ENCODE results near the gene HGD.
A peak's percentile ranks its signal among the peaks of the same experiment; 100 is the strongest.

The HGD gene

DNA sequence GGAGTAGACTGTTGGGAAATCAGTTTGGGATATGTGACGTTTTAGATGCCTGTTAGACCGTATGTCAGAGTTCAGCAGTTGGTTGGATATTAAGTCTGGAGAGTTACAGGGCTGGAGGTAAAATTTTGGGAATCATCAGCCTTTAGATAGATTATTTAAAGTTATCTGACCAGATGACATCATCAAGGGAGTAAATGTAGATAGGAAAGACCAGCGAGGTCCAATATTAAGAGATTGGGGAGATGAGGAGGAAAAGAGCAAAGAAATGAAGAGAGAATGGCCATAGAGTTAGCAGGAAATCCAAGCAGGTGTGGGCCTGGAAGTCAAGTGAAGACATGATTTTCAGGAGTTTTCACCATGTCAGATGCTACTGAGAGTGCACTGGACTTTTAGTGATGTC lies 82.8 kb downstream of the HGD start:
- Histone ChIP-seq H3K9me3 (ENCODE audit: insufficient read depth, low read length) (no peaks in the 10 kb centered on the region), H3K36me3 (ENCODE audit: insufficient read depth, insufficient read length, low read length) (peaks cover 48% of the 10 kb centered on the region), H3K4me1 (ENCODE audit: insufficient read depth, insufficient read length) (no peaks in the 10 kb centered on the region), H3K4me3 (ENCODE audit: insufficient read length, low read depth) (no peak overlapping the region), H3K27me3 (ENCODE audit: insufficient read depth, insufficient read length) (no peaks in the 10 kb centered on the region), H3K9ac (ENCODE audit: insufficient read length, low read depth) (no peak overlapping the region)
- no peak for DNase-seq (ENCODE audit: low read depth, low spot score)
- TF ChIP-seq YY1 (IDR thresholded peaks at IDR 0.05; ENCODE audit: insufficient read depth, insufficient read length) (no peak), ZNF274 (IDR thresholded peaks at IDR 0.05; ENCODE audit: low read depth, low read length) (no peak), SUZ12 (IDR thresholded peaks at IDR 0.05; ENCODE audit: extremely low read depth, insufficient read depth, insufficient read length) (no peak)

DNA sequence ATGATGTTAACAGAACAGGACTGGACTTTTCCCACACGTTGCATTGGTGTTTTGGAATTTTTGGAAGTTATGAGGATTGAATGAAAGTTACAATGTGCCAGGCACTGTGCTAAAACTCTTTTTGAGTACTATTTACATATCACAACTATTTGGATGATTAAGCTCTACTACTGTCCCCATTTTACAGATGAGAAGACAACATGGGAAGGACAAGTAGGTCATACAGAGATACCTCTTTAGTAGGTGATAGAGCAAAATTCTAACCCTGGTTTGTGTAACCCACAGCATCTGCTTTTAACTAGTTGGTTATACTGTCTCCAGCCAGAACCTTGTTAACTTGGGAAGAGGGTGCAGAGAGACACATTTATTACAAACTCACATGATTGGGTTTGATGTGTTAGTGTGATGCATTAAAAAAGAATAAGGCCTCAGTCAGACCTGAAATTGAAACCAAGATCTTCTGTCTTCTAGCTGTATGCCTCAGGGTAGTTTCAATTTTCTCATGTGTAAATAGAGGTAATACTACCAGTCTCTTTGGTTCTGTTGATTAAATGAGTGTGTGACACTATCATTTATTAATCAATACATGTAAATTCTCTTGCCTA lies 84.5 kb downstream of the HGD start:
- Histone ChIP-seq H3K27me3 (ENCODE audit: insufficient read depth, insufficient read length) (no peaks in the 10 kb centered on the region), H3K4me3 (ENCODE audit: insufficient read length, low read depth) (peak overlapping the region; percentile 16), H3K36me3 (ENCODE audit: insufficient read depth, insufficient read length, low read length) (peaks cover 44% of the 10 kb centered on the region), H3K9ac (ENCODE audit: insufficient read length, low read depth) (peak overlapping the region; percentile 11), H3K9me3 (ENCODE audit: insufficient read depth, low read length) (no peaks in the 10 kb centered on the region), H3K4me1 (ENCODE audit: insufficient read depth, insufficient read length) (no peaks in the 10 kb centered on the region)
- TF ChIP-seq SUZ12 (IDR thresholded peaks at IDR 0.05; ENCODE audit: extremely low read depth, insufficient read depth, insufficient read length) (no peak), ZNF274 (IDR thresholded peaks at IDR 0.05; ENCODE audit: low read depth, low read length) (no peak), YY1 (IDR thresholded peaks at IDR 0.05; ENCODE audit: insufficient read depth, insufficient read length) (no peak)
- no peak for DNase-seq (ENCODE audit: low read depth, low spot score)

DNA sequence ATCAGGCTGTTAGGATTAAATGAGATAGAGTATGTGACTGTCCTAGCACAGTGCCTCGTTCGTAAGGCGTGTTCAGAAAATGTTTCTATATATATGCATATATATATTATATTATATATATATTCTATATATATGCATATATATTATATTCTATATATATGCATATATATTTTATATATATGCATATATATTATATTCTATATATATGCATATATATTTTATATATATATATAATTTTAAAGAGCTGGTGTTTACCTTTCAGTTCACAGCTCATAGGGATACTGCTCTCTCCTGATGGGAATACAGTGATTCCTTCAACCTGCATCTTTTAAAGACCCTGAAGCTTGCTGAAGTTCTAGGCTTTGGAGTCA lies 85.2 kb downstream of the HGD start:
- TF ChIP-seq ZNF274 (IDR thresholded peaks at IDR 0.05; ENCODE audit: low read depth, low read length) (no peak), YY1 (IDR thresholded peaks at IDR 0.05; ENCODE audit: insufficient read depth, insufficient read length) (no peak), SUZ12 (IDR thresholded peaks at IDR 0.05; ENCODE audit: extremely low read depth, insufficient read depth, insufficient read length) (no peak)
- DNase-seq (ENCODE audit: low read depth, low spot score): no peak
- no peaks in the 10 kb centered on the region for H3K27me3 ChIP-seq (ENCODE audit: insufficient read depth, insufficient read length)

DNA sequence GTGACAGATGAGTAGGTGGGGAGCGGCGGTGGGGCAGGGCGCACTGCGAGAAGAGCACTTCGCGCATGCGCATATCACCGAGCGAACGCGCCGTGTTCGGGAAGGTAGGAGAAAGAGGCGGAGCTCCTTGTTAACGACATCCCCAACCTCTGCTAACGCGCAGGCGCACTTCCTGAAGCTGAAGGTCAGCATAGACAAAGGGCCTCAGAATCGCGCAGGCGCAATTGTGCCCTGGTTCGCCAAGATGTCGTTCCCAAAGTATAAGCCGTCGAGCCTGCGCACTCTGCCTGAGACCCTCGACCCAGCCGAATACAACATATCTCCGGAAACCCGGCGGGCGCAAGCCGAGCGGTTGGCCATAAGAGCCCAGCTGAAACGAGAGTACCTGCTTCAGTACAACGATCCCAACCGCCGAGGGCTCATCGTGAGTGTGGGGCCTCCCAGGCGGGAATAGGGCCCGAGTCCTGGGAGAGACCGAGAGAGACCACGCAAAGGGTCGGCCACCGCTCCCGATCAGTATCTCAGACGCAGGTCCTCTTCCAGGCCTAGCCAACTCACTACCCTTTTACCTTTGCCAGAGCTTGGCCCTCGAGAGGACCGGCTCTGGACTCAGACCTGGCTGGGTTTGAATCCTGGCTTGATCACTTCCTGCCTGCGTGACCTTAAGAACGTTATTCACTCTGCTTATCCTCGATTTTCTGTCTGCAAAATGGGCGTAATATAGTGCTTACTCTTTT lies 85.8 kb downstream of the HGD start, which contains the start of gene NDUFB4:
TSS of gene NDUFB4 (plus strand) at position 221 of the 737 bp plus-strand sequence. CDS start at position 245, 24 bp downstream.
- Histone ChIP-seq H3K9me3 (ENCODE audit: insufficient read depth, low read length) (no peaks in the 10 kb centered on the region), H3K9ac (ENCODE audit: insufficient read length, low read depth) (peak within 1 kb of the TSS; percentile 99), H3K4me1 (ENCODE audit: insufficient read depth, insufficient read length) (no peaks in the 10 kb centered on the region), H3K4me3 (ENCODE audit: insufficient read length, low read depth) (peak within 1 kb of the TSS; percentile 94), H3K36me3 (ENCODE audit: insufficient read depth, insufficient read length, low read length) (peaks cover 31% of the 10 kb centered on the region), H3K27me3 (ENCODE audit: insufficient read depth, insufficient read length) (no peaks in the 10 kb centered on the region)
- peak; percentile 97 for DNase-seq (ENCODE audit: low read depth, low spot score)
- TF ChIP-seq ZNF274 (IDR thresholded peaks at IDR 0.05; ENCODE audit: low read depth, low read length) (no peak), YY1 (IDR thresholded peaks at IDR 0.05; ENCODE audit: insufficient read depth, insufficient read length) (no peak), SUZ12 (IDR thresholded peaks at IDR 0.05; ENCODE audit: extremely low read depth, insufficient read depth, insufficient read length) (no peak)

More for the DNA sequence above, 85.2 kb downstream of the HGD start:
- H3K4me1 ChIP-seq (ENCODE audit: insufficient read depth, insufficient read length): no peaks in the 10 kb centered on the region
- peak overlapping the region; percentile 99 for H3K9ac ChIP-seq (ENCODE audit: insufficient read length, low read depth)
- peak overlapping the region; percentile 94 for H3K4me3 ChIP-seq (ENCODE audit: insufficient read length, low read depth)
- H3K36me3 ChIP-seq (ENCODE audit: insufficient read depth, insufficient read length, low read length): peaks cover 37% of the 10 kb centered on the region
- no peaks in the 10 kb centered on the region for H3K9me3 ChIP-seq (ENCODE audit: insufficient read depth, low read length)

DNA sequence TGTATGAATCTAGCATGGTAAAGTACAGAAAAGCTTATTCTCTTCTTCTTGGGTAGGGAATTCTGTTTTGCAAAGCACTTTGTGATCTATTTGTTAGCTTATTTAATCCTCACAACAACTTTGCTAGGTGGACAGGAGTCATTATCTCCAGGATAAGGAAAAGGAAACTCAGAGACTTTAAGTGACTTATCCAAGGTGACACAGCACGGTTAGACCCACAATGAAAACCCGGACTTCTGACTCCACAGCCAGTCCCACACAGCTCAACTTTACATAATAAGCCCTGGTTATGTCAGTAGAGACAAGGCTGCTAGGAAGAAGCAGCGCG lies 86.3 kb downstream of the HGD start:
- Histone ChIP-seq H3K27me3 (ENCODE audit: insufficient read depth, insufficient read length) (no peaks in the 10 kb centered on the region), H3K9me3 (ENCODE audit: insufficient read depth, low read length) (no peaks in the 10 kb centered on the region), H3K4me1 (ENCODE audit: insufficient read depth, insufficient read length) (no peaks in the 10 kb centered on the region), H3K36me3 (ENCODE audit: insufficient read depth, insufficient read length, low read length) (peaks cover 26% of the 10 kb centered on the region), H3K4me3 (ENCODE audit: insufficient read length, low read depth) (peak overlapping the region; percentile 94), H3K9ac (ENCODE audit: insufficient read length, low read depth) (peak overlapping the region; percentile 21)
- DNase-seq (ENCODE audit: low read depth, low spot score): no peak
- TF ChIP-seq ZNF274 (IDR thresholded peaks at IDR 0.05; ENCODE audit: low read depth, low read length): no peak
- TF ChIP-seq SUZ12 (IDR thresholded peaks at IDR 0.05; ENCODE audit: extremely low read depth, insufficient read depth, insufficient read length): no peak
- TF ChIP-seq YY1 (IDR thresholded peaks at IDR 0.05; ENCODE audit: insufficient read depth, insufficient read length): no peak

DNA sequence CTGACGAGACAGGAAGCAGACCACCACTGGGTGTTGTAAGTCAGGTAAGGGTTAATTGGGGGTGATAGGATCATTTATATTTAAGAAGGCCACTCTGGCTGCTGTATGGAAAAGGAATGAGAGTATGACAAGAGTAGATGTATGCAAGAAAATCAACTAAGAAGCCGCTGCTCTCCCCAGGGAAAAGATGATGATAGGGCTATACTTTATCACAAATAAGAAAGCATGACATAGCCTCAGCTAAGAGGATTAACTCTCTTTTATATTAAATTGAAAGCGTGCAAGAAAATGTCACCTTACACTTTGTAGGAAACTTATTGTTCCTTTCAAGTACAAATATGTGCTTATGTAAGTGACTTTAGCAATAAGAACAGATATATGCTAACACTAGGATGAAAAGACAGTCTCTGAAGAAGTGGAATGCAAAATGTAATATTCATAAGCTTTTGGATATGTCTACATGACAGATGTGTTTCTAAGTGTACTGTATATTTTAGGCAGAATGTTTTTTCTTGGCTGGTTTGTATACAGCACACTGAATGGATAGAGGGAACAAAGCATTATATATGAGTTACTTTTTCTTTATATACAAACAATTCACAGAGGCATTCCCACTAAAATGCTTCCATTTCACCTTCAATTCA lies 94.6 kb downstream of the HGD start:
- Histone ChIP-seq H3K27me3 (ENCODE audit: insufficient read depth, insufficient read length) (no peaks in the 10 kb centered on the region), H3K36me3 (ENCODE audit: insufficient read depth, insufficient read length, low read length) (no peaks in the 10 kb centered on the region), H3K4me3 (ENCODE audit: insufficient read length, low read depth) (no peak overlapping the region), H3K4me1 (ENCODE audit: insufficient read depth, insufficient read length) (no peaks in the 10 kb centered on the region), H3K9me3 (ENCODE audit: insufficient read depth, low read length) (no peaks in the 10 kb centered on the region), H3K9ac (ENCODE audit: insufficient read length, low read depth) (no peak overlapping the region)
- DNase-seq (ENCODE audit: low read depth, low spot score): no peak
- TF ChIP-seq SUZ12 (IDR thresholded peaks at IDR 0.05; ENCODE audit: extremely low read depth, insufficient read depth, insufficient read length) (no peak), YY1 (IDR thresholded peaks at IDR 0.05; ENCODE audit: insufficient read depth, insufficient read length) (no peak), ZNF274 (IDR thresholded peaks at IDR 0.05; ENCODE audit: low read depth, low read length) (no peak)
